ENCODE results near the gene EPHB2.

The EPHB2 gene

DNA sequence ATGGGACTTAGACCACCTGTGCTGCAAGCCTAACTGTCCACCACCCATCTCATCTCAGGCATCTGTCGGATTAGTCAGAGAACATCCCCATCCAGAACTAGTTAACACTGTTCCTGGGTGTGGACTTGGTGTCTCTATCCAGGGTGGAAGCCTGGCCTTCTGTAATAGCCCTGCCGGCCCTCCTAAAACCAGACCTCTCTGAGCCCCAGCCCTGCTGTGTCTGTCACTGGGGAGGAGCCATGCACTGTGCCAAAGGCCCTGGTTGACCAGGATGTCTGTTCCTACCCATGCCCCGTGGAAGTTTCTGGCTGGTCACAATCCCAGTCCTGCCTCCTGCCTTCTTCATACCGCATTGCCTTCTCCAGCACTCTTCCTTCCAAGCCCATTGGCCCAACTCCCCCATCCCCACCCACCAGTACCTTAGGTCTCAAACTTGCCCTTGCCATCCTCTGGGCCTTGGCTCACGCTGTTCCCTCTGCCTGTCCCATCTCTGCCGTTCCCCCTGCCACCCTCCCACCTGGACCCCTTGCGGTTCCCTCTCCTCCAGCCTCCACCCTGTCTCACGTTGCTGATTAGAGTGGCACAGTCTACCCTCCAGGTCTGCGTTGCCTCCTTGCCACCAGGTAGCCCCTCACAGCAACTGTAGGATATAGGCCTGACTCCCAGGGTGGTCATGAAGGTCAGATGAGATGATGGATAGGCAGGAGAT is 105.6 kb downstream of the EPHB2 start:
- DNase-seq (ENCODE audit: low read depth in 2 of 2, low spot score in 1 of 2): no peak

DNA sequence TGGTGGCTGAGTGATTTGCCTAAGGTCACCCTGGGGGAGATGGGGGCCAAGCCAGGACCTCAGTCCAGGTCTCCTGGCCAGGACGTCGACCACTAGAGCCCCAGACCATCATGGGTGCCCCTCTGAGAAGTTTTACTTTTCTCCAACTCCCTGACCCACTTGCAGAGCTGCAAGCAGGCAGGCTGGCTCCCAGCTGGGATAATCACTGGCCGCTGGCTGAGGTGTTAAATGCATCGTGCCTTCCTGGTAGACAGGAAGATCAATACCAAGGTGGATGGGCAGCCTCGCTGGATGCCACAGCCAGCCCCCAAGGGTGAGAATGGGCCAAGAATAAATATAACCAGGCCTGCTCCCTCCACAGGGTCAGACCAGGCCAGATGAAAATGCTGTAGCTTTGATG is 106.2 kb downstream of the EPHB2 start:
- DNase-seq (ENCODE audit: low read depth in 2 of 2, low spot score in 1 of 2): no peak

DNA sequence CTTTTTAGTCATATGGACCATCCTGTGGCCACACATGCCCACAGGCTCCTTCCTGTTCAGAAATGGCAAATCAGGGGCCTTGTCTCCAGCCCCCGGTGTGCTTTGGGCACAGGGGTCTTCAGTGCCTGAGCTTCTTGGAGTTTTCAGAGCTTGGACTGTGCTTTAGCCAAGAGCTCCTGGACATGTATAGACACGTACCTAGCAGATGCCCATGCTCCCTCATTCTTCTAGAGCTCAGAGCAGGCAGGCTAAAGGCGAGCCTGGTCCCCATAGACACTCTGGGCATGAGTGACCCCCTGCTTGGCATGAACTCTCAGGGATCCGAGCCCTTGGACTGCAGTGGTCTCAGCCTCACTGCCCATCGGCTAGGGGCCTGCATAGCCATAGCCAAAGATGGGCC is 106.8 kb downstream of the EPHB2 start:
- no peak for DNase-seq (ENCODE audit: low read depth in 2 of 2, low spot score in 1 of 2)

DNA sequence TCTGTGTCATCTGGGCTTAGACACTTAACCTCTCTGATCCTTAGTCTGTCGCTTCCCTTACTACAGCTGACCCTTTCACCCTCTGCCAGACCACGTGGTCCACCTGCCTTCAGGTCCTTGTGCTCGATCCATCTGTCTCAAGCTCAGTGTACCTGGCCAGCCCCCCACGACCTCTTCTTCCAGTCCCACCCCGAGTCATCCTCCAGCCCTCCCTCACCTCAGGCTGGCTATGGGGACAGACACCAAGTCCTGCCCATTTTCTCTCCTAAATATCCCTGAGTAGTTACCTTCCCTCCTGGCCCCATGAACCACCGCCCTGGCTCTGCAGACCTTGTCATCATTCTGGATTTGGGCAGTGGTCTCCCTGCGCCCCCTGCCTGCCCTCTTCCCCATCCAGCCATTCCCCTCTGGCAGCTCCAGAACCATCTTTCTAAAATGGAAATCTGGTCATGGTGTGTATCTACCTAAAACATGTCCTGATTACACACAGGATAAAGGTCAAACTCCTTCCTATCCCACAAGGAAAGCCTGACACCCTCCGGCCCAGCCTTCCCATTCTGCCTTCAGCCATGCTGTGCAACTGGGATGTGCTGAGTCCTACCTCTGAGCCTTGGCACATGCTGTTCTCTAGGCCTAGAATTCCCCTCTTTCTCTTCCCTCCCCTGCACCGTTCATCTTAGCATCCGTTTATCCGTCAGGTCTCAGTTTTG is 107.6 kb downstream of the EPHB2 start:
- no peak for DNase-seq (ENCODE audit: low read depth in 2 of 2, low spot score in 1 of 2)

DNA sequence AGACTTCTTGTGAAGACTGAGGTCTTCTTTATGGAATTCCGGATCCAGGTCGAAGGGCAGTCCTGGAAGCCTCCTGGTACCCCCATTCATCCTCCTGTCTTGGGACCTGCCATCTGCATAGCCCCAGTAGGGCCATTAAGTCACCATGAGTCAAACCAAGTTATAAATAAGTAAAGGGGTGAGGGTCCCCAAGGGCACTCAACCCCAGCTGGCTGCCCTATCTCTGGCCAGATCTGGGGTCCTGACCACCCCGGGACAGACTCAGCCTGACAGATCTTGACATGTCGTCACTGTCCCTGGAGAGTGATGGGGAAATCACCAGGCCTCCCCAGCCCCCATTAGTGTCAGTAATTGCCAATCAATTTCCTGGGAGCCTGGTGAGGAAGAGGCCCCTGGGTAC is 108.7 kb downstream of the EPHB2 start:
- DNase-seq (ENCODE audit: low read depth in 2 of 2, low spot score in 1 of 2): no peak

DNA sequence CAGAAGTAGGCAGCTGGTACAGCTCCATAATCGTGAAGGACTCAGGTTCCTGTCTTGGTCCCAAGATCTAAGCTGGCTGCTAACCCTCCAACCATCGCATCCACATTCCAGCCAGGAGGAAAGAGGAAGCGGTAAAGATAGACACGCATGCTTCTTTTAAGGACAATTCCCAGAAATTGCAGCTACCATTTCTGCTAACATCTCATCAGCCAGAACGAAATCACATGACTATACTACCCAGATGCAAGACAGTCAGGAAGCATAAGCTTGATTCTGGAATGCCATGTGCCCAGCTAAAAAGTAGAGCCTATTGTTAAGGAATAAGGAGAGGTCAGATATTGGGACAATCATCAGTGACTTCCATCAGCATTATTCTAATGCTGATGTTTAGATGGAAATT is 110.4 kb downstream of the EPHB2 start:
- no peak for DNase-seq (ENCODE audit: low read depth in 2 of 2, low spot score in 1 of 2)

DNA sequence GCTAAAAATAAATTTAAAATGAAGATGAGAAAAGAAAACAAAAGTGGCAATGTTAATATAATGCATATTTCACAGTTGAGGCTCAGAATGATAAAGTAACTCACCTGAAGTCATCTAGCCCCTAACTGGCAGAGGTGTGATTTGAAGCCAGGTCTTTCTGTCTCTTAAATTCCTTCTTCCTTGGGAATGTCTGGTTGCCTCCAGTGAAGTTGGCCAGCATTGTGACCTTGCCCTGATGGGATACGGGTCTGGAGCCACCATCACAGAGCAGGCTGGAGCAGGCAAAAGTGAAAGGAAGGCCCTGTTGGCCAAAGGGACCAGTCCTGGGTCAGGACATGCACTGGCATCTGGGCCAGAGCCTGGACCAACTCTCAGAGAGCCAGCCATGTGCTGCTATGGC is 111.7 kb downstream of the EPHB2 start:
- DNase-seq (ENCODE audit: low read depth in 2 of 2, low spot score in 1 of 2): no peak

DNA sequence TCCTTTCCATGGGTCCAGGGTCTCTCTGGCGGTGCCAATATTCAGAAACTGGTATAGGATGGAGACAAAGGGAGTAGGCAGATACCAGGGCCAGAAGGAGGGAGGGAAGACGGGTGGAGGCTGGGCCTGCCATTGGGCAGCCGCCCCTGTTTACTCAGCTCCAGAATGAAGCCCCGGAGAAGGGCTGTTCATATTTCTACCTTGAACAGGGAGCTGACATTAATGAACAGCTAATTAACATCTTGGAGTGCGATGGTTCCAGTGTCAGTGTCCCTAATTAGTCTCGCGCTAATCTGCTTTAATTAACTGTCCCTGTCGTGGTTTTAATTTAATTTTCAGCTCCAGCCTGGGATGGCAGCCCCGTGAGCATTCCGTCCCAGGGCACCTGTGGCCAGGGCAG is 113.8 kb downstream of the EPHB2 start:
- no peak for DNase-seq (ENCODE audit: low read depth in 2 of 2, low spot score in 1 of 2)

DNA sequence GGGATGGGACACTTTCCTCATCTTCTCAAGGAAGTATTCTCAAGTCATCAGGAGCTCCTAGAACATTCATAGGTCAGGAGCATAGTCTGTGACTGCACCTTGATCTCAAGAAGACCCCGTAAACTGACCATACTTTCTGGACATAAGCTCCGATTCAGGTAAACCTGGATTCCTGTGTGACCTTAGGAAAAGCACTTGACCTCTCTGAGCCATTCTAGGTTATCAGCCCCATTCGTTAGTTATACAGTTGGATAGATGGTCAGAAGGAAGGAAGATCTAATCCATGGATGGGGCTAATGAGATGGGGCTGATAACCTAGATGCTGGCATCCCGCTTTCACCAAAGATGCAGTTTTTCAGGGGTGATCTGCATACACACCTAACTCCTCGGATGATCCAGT is 114.3 kb downstream of the EPHB2 start:
- no peak for DNase-seq (ENCODE audit: low read depth in 2 of 2, low spot score in 1 of 2)

DNA sequence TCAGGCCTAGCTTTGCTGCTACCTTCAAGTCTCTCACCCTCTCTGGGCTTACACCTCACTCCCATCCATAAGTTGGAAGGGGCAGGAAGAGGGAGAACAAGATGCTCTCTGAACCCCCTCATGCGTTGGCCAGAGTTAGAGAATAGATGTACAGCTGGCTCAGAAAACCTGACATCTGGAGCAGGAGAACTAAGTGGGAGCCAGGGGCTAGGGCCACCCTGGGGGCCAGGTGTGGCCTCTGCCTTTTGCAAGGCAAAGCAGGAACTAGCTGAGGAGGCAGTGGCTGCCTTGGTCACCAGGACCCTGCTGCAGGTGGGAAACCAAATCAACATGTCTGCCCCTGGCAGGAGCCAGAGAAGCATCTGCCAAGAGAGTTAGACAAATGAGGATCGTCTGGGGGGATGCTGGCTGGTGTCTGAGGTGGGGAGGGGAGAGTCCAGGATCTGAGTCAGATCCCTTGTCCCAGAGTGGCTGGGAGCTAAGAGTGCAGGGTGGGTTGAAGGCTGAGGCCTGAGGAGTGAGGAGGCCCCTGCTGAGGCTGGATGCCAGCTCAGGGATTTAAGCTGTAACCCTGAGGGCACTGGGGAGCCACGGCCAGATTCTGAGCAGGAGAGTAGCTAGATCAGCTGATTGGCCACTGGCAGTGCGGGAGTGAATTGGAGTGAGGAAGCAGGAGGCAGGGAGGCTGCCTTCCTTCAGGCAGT is 115.0 kb downstream of the EPHB2 start:
- DNase-seq (ENCODE audit: low read depth in 2 of 2, low spot score in 1 of 2): no peak

DNA sequence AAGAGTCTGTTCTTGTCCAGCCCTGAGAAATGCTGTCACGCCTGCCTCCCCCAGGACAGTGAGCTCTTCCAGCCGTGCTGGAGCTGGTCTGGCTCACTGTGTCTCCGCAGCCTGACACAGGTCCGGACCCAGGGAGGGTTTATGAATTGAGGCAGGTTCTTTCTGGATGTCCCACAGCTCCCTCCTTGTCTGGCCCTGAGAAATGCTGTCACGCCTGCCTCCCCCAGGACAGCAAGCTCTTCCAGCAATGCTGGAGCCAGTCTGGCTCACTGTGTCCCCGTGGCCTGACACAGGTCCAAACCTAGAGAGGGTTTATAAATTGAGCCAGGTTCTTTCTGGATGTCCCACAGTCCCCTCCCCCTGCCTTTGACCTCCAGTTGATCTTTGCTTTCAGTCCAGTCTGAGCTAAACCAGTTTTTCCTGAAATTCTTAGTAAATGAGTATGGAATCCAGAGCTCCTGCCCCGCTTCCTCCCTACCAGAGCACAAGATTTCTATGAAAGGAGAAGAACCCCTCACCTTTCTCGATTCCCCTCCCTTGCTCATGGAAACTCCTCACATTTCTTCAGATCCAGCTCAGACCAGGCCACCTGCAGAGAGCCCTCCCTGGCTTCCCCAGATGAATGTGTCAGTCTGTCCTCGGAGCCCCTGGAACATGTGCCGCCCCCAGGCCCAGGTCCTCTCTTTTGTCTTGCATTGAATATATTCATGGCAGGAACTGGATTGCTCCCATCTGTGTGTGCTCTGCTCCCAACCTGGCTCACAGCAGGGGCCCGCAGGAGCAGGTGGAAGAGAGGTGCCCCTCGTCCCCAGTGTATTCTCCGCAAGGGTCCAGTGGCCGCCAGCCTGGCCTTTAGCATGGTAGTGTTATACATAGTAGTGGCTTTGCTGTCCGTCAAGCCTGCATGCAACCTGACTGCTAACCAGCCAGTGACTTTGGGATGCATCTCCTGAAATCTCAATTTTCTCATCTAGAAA is 116.3 kb downstream of the EPHB2 start:
- no peak for DNase-seq (ENCODE audit: low read depth in 2 of 2, low spot score in 1 of 2)

DNA sequence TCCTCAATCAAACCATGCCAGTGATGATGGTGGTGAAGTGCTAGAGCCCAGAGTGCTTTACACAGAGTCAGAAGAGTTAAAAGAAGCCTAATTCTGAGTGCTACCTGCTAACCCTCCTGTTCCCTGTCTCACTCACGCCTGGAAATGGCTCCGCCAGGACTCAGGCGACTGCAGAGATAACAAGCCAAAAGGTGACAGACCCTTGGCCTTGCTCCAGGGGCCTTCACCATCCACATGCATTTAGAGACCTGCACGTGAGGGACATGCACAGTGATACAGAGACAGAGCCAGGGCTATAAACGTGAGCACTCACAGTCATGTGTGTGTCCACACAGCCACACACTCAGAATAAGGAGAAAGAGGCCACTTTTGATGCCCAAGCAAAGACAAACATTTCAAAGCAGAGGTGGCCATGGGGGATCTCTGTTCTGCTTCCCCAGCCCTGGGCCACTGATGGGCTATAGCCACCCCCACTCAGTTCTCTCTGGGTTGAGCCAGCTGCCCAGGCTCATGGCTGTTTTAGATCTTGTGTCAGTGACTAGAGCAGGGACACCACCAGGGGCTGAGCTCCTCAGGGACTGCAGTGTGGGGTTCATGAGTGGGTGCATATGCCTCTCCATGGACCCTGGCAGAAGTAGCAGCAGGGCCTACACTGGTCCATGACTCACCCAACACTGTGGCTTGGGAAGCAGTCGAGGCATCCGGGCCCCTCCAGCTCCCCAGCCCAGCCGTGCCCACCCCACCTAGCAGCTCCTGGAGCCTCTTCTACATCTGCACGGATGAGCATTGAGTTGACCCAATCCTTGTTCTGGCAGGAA is 117.2 kb downstream of the EPHB2 start:
- DNase-seq (ENCODE audit: low read depth in 2 of 2, low spot score in 1 of 2): no peak

DNA sequence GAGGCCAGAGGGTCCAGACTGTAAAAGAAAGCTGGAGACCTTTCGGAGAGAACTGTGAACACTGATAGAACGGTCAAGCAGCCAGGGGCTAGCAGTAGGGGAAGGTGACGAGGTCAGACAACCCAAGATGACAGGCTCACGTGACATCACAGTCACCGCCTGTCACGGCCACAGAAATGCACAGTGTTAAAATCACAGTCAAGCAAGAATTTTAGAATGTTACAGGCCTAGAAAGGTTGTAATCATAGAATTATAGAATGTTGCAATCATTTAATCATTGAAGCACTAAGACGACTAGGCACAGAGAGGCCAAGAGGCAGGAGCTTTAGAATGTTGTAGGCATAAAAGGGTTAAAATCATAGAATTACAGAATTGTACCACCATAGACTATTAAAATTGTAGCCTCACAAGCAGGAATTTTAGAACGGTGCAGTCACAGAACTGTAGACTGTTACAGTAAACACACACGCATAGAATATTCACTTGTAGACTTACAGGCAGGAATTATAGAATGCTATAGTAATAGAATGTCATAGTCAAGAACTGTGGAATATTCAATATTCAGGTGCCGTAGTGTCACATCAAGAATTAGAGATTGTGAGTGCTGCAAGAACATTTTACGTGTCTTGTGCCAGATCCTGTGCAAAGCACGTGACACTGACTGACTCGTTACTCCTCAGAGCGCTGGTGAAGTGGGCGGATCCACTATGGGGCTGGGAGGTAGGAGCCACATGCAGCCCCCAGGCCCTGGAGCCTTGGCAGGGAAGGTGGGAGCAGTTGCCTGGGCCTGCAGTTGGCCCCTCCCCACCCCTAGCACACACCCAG is 118.1 kb downstream of the EPHB2 start:
- no peak for DNase-seq (ENCODE audit: low read depth in 2 of 2, low spot score in 1 of 2)

DNA sequence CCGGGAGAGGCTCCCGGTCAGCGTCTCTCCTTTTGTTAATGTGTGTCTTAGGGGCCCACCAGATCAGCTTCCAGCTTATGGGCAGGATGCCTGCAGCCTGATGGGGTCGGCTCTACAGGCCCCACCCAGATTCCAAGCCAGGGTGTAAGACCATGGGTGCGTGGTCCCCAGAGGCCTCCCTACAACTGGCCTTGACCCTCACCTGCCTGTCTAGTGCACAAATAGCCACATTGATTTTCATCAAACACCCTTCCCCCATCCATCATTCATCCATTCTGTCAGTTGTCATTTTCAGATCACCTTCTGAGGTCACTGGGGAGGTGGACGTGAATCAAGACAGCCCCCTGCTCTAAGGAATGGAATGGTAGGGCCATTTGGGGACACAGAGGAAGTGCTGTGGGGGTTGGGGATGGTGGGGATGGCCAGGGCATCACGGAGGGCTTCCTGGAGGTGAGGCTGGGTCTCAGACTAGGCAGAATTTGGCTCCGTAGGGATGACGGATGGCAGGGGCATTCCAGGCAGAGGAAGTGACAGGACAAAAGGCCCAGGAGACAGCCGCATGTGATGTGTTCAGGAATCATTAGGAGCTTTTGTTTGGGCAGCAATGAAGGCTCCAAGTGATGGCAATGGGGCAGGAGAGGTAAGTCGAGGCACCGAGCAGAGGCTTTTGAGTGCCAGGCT is 118.8 kb downstream of the EPHB2 start:
- DNase-seq (ENCODE audit: low read depth in 2 of 2, low spot score in 1 of 2): no peak

DNA sequence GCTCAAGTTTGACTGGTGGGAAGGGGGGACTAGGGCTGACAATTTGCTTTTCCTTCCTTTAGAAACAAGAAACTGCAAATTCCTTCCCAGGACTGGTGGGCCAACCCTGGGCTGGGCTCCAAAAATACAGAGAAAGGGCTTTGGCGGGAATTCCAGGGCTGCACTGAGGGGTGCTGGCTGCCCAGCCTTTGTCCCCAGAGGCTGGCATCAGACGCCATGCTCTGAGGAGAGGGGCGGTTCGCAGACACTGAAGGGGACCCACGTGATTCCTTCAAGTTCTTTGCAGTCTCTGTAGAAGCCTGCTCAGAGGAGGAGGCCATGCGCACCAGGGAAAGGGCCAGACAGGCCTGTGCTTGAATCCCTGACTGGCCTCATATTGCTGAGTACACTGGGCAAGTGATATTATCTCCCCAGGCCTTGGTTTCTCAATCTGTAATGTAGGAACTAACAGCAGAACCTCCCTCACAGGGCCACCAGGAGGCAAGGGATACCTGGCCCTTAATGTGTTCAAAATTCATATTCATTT is 119.5 kb downstream of the EPHB2 start:
- no peak for DNase-seq (ENCODE audit: low read depth in 2 of 2, low spot score in 1 of 2)

DNA sequence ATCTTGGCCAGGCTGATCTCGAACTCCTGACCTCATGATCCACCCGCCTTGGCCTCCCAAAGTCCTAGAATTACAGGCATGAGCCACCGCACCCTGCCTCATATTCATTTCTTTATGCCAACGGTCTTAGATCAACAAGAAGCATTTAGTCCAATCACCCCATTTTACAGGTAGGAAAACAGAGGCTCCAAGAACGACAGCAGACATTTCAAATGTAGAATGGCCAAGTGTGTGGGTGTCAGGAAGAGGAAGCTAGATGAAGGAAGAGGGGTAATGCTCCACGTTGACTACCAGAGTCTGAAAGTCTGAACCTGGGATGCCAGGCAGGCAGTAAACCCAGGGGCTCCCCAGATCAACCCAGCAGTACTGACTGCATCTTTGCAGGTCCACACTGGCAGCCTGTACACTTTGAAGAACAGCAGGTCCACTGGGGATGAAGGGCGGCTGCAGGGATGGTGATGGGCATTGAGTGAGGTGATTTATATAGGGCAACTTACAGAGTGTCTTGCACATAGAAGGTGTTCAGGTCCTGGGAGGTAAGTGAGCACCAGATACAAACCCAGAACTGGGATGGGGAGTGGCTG is 120.2 kb downstream of the EPHB2 start:
- no peak for DNase-seq (ENCODE audit: low read depth in 2 of 2, low spot score in 1 of 2)

DNA sequence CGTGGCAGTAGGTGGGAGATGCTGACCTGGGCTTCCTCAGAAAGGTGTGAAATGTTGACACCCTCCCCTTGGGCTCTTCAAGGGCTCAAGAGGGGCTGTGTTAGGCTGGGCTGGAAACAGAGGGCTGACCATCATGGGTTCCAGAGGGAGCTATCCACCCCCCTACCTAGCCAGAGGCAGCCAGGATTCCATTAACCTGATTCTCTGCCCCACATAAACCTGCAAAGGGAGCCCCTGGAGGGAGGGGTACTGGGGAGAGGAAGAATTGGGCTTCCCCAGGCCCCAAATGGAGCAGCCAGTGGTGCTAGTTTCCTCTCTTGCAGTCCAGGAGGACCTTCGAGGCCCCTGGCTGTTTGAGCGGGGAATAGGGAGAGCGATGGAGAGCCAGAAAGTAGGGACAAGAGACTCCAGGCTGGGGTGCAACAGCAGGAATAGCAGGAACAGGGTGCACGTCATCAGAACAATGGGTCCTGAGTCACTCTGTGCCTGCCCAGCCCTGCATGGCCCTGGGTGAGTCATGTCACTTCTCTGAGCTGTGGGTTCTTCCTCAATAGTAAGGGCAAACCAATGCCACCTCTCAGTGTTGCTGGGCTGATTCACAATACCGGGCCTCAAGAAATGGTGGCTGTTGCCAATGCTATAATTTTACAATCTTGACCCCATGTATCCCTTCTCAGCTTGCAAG is 121.2 kb downstream of the EPHB2 start:
- no peak for DNase-seq (ENCODE audit: low read depth in 2 of 2, low spot score in 1 of 2)

DNA sequence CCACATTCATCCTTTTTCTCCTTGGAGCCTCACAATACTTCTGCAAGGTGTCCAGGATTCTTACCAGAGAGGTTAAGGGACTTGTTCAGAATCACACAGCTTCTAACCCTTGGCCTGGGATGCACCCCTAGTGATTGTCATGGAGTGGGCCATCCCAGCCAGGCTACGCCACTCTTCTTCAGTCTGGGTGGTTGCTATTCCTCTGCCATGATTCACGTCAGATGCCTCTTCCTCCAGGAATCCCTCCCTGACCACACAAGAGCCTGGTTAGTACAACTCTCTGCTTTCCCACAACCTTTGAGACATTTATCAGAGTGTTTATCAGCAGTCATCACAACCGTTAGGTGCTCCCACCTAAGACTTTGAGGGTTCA is 121.8 kb downstream of the EPHB2 start:
- no peak for DNase-seq (ENCODE audit: low read depth in 2 of 2, low spot score in 1 of 2)
